ENCODE results near the gene ZEB1.
"Not testable (repeated sequence)": the region's sequence is repeated elsewhere in the genome, so short reads cannot be mapped to it uniquely, and the experiment has no call there.

Gene ZEB1

GRCh38 chr10:31422634-31423033, 103.6 kb downstream of the ZEB1 start:
- DNase-seq (ENCODE audit: low read depth in 2 of 2), result no peak

- DNase-seq (ENCODE audit: low read depth in 2 of 2), result no peak
These were observed 105.5 kb downstream of the ZEB1 start for GRCh38 chr10:31424473-31424872.

GRCh38 chr10:31426401-31426800, 107.4 kb downstream of the ZEB1 start:
- DNase-seq (ENCODE audit: low read depth in 2 of 2), result no peak

- not testable (repeated sequence) for DNase-seq (ENCODE audit: low read depth in 2 of 2)
These were observed 108.3 kb downstream of the ZEB1 start for GRCh38 chr10:31427334-31427733.

- DNase-seq (ENCODE audit: low read depth in 2 of 2), result not testable (repeated sequence)
These were observed 109.5 kb downstream of the ZEB1 start for GRCh38 chr10:31428499-31428898.

GRCh38 chr10:31431021-31431420, 112.0 kb downstream of the ZEB1 start:
- no peak for DNase-seq (ENCODE audit: low read depth in 2 of 2)

- DNase-seq (ENCODE audit: low read depth in 2 of 2), result no peak
These were observed 118.9 kb downstream of the ZEB1 start for GRCh38 chr10:31437959-31438358.

- DNase-seq (ENCODE audit: low read depth in 2 of 2), result no peak
These were observed 132.8 kb downstream of the ZEB1 start for GRCh38 chr10:31451766-31452165.

GRCh38 chr10:31456468-31456867, 137.5 kb downstream of the ZEB1 start:
- no peak for DNase-seq (ENCODE audit: low read depth in 2 of 2)

GRCh38 chr10:31457858-31458257, 138.8 kb downstream of the ZEB1 start:
- no peak for DNase-seq (ENCODE audit: low read depth in 2 of 2)

GRCh38 chr10:31458974-31459373, 140.0 kb downstream of the ZEB1 start:
- no peak for DNase-seq (ENCODE audit: low read depth in 2 of 2)

- DNase-seq (ENCODE audit: low read depth in 2 of 2), result no peak
These were observed 141.2 kb downstream of the ZEB1 start for GRCh38 chr10:31460242-31460641.

- no peak for DNase-seq (ENCODE audit: low read depth in 2 of 2)
These were observed 145.5 kb downstream of the ZEB1 start for GRCh38 chr10:31464552-31464951.

GRCh38 chr10:31466313-31466712, 147.3 kb downstream of the ZEB1 start:
- no peak for DNase-seq (ENCODE audit: low read depth in 2 of 2)

GRCh38 chr10:31467791-31468535, 148.9 kb downstream of the ZEB1 start:
- DNase-seq (ENCODE audit: low read depth in 2 of 2), result no peak

- no peak for DNase-seq (ENCODE audit: low read depth in 2 of 2)
These were observed 149.5 kb downstream of the ZEB1 start for GRCh38 chr10:31468536-31468859.

- no peak for DNase-seq (ENCODE audit: low read depth in 2 of 2)
These were observed 156.5 kb downstream of the ZEB1 start for GRCh38 chr10:31475519-31475918.

- no peak for DNase-seq (ENCODE audit: low read depth in 2 of 2)
These were observed 157.1 kb downstream of the ZEB1 start for GRCh38 chr10:31476088-31476487.

- DNase-seq (ENCODE audit: low read depth in 2 of 2), result no peak
These were observed 158.6 kb downstream of the ZEB1 start for GRCh38 chr10:31477584-31477983.

GRCh38 chr10:31479752-31480151, 160.7 kb downstream of the ZEB1 start:
- no peak for DNase-seq (ENCODE audit: low read depth in 2 of 2)

- no peak for DNase-seq (ENCODE audit: low read depth in 2 of 2)
These were observed 164.5 kb downstream of the ZEB1 start for GRCh38 chr10:31483546-31483945.

- no peak for DNase-seq (ENCODE audit: low read depth in 2 of 2)
These were observed 165.6 kb downstream of the ZEB1 start for GRCh38 chr10:31484431-31485135.

- DNase-seq (ENCODE audit: low read depth in 2 of 2), result peak in 1 of 2 donors; percentile 3
These were observed 172.0 kb downstream of the ZEB1 start for GRCh38 chr10:31490858-31491504.
